Stimulated activated CD4-positive, alpha-beta T cell treated with anti-CD3 and anti-CD28 coated beads, Interleukin-12 subunit alpha, Interleukin-12 subunit beta, amount 100 ng/mL, for 24 hours (primary cell): ENCODE measurements around the gene EIF4EBP3.

ENCODE experiments used
- DNase-seq, 2 experiments: peaks; one replicate each; pipeline ENCODE4 v3.0.0-alpha.2; 2020; ENCODE audit warnings: low read depth in 2 of 2

The EIF4EBP3 gene

DNA sequence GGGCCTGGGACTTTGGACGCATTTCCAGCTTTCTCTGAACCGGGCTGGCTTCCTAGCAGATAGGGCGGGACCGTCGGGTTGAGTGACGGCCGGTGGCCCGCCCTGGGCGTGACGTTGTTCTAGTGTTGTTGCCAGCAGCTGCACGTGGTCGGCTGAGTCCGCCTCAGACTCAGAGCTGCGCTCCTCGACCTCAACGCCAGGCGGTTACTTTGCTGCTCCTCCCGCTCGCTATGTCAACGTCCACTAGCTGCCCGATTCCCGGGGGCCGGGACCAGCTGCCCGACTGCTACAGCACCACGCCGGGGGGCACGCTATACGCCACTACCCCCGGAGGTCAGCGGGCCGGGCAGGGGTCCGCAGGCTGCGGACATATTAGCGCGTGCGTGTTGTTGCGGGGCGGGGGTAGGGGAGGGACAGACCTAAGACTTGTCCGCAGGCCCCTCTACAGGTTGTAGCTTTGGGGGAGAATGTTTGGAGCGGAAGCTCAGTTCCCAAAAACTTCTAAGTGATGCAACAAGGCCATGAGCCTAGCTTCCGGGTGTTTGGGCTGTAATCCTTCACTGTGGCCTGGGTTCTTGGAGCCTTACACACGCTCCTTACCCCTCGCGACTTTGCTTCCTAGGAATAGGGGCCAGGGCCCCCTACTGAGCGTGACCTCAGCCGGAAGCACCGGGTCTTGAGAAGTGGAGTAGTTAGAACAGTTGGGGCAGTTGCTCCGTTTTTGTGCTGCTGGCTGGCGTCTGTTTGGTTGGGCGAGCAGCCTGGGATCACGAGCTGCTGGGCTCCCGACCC lies at the start of gene EIF4EBP3:
EIF4EBP3 (plus strand) TSS at position 155 of the 792 bp plus-strand sequence; CDS start at position 231, 76 bp downstream.
- DNase-seq = peak; percentile 70 to 85

GRCh38 chr5:140497897-140498296 lies 49.6 kb upstream of the EIF4EBP3 start:
- no peak for DNase-seq

DNA sequence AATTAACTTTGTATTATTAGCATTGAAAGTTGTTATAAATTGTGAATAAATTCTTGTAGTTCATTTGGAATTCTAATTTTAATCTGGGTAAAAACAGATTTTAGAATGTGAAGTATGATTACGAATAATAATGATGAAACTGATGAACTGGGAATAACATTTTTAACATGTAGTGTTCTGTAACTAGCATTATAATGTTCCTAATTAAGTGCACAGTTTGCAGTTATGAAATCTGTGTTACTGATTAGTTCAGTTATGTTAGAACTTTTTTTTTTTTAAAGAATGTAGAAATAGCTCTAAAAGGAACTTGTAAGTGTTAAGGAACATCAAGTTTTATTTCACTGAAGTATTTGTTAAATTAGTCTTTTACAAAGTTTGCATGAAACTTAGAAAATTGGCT lies 48.9 kb upstream of the EIF4EBP3 start:
- no peak for DNase-seq

- no peak for DNase-seq
Measured at GRCh38 chr5:140502834-140503233, 44.6 kb upstream of the EIF4EBP3 start.

GRCh38 chr5:140509898-140510297 lies 37.6 kb upstream of the EIF4EBP3 start:
- no peak for DNase-seq

- no peak for DNase-seq
Measured at GRCh38 chr5:140513124-140513523, 34.3 kb upstream of the EIF4EBP3 start.

DNA sequence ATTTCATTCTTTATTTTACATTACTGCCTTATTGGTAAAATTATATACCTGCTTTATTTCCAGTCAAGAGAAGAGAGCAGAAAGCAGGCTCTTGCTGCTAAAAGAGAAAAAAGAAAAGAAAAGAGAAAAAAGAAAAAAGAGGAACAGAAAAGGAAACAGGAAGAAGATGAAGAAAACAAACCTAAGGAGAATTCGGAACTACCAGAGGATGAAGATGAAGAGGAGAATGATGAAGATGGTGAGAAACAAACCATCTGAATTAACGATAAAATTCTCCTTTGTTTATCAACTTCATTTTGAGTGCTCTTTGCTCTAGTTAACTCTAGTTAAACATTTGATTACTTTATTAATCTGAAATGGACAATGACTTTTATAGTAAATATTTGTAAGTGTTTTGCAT lies 23.5 kb upstream of the EIF4EBP3 start:
- no peak for DNase-seq

DNA sequence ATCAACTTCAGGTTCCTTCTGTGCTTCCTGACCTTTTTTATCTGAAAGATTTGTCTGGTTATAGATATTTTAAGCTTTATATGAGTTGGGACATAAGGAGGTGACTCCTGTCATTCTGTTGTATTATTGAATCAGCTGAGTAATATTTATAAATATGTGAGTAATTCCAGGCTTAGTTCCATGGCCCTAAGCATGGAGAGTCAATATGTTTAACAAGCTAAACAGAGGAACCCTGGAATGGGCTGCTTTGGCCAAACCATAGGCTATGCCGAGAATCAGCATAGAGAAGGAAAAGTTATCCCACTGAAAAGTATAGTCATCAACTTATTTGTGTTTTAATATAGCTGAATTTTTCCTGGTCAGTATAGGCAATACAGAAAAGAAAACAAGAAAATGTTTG lies 7.2 kb upstream of the EIF4EBP3 start:
- no peak for DNase-seq

GRCh38 chr5:140542972-140543371 lies 4.5 kb upstream of the EIF4EBP3 start:
- no peak for DNase-seq

- DNase-seq = no peak
Measured at GRCh38 chr5:140544986-140545385, 2.5 kb upstream of the EIF4EBP3 start.

DNA sequence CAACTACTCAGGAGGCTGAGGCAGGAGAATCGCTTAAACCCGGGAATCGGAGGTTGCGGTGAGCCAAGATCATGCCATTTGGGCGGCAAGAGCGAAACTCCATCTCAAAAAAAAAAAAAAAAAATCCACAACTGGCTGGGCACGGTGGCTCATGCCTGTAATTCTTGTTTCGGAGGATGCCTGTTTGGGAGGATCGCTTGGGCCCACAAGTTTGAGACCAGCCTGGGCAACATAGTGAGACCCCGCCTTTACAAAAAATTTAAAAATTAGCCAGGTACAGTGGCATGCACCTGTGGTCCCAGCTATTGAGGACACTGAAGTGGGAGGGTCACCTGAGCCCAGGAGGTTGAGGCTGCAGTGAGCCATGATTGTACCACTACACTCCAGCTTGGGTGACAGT lies 1.9 kb upstream of the EIF4EBP3 start:
- no peak for DNase-seq

GRCh38 chr5:140546851-140547507 lies 483 bp upstream of the EIF4EBP3 start:
- DNase-seq = no peak

DNA sequence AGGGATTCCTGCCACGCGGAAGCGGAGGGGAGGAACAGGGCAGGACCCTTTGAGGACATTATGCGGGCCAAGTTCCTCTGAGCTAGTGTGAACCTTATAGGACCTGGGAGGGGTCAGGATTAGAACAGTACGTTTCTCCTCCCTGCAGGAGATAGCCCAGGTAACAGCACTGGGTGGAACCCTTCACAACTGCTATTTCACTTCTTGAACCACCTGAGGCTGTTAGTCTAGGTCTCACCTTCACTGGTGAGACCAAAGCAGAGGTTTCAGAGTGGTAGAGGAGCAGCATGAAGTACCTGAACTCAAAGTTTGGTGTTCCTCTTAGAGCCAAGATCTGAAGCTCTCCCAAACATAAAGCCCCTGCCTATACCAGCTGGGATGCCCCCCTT lies 832 bp downstream of the EIF4EBP3 start:
- DNase-seq = no peak

- no peak for DNase-seq
Measured at GRCh38 chr5:140548791-140549190, 1.3 kb downstream of the EIF4EBP3 start.

DNA sequence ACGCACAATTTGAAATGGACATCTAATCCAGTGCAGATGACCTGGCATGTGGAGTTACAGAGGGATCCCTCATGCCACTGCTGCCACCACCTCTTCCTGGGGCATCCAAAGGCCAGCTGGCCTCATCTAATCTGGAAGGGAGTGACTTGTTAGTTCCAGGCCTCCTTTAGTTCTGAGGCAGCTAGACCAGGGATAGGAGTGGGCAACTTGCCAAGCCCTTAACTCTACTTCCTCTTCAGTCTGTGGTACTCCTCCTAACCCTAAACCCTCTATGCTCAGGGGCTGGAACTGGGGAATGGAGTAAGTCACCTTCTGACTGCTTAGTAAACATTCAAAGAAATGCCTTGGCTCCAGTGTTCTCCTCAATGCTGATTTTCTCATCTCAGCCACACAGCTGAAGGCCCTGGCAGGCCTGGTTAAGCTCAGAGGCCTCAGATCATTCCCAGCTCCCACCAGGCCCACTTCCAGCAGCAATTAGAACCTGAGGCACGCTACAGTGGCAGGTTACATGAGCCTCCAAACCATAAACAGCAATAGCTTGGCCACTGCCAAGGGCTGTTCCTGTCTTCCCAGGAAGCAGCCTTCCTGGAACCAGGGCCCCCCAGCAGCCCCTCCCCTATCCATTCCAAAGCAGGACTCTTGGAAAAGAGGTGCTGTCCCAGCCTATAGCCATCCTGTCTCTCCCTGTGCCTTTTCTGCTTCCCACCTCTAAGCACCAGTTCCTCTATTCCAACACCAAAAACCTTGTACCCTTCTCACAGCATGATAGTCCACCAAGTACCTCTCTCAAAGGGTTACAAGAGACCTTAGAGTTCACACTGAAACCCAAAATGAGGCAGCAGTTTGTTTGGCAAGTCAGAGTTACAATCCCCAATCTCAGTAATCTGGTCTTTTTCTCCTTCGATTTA lies 2.0 kb downstream of the EIF4EBP3 start:
- no peak for DNase-seq

GRCh38 chr5:140550147-140551079 lies 3.0 kb downstream of the EIF4EBP3 start:
- DNase-seq = no peak

DNA sequence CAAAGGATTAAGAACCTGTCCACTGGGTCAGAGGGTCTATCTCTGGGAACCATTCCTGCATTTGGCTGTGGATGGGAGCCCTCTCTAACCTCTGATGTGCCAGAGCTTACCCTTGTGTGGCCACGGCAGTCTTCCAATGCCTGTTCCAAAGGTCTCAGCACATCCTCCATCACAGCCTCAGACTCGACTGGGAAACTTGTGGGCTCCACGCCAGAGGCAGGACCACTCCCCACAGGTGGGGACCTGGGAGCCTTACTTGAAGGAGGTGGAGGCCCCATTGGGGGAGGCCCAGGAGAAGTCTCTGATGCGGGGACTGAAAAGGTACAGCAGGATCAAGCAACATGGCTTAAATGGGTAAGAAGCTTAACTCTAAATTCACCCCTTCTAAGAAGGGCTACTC lies 4.4 kb downstream of the EIF4EBP3 start:
- no peak for DNase-seq

DNA sequence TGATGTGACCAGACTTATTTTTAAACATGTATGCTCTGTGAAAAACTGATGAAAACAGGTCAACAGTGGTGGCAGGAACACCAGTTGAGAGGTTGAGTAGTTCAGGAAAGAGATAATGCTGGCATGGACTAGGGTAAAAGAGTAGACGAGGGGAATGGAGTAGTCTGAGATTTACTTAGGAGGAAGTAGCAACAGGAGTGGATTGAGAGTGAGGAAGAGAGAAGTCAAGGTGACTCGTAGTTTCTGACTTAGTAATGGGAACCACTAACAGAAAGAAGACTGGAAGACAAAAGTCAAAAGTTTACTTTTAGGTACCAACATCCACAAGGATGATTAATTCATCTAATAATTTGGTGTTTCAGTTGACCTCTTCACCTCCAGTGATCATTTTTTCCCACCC lies 6.2 kb downstream of the EIF4EBP3 start:
- no peak for DNase-seq

DNA sequence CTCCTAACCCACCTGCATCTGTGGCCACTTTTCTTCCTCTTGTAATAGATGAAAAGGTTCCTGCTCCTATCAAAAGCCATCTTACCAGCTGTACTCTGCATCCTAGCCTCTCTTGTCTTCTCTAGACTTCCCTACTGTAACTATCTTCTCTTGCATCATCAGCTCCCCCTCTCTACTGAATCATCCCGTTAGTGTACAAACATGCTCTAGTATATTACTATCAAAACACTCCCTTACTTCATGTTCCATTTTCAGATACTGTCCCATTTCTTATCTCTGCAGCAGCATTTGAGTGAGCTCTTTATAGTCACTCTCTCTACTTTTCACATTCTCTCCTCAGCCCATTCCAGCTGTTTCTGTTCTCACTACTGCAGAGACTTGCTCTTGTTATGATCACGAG lies 7.0 kb downstream of the EIF4EBP3 start:
- DNase-seq = no peak

GRCh38 chr5:140555747-140556312 lies 8.4 kb downstream of the EIF4EBP3 start:
- no peak for DNase-seq

DNA sequence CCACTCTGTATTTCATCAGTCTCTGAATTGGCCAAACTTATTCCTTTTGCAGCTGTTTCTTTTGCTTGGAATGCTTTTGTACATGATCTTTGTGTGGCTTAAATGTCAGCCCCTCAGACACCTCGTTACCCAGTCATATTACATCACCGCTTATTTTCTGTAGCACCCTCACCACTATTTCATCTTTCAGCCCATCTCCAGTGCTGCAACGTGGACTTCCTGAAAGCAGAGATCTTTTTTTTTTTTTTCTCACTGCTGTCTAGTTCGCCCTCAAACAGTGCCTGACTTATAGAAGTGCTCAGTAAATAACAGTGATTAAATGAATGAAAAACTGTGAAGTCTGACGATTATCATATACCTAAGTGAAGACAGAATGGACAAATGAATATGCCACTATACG lies 9.0 kb downstream of the EIF4EBP3 start:
- DNase-seq = no peak
